ENCODE data around the gene NKAIN2. TPM values are rescaled to one million over a fixed set of nuclear protein-coding genes. Genes with fewer than 3 reads are reported as not detected.

The NKAIN2 gene
- total and polyA plus RNA-seq, 8 donors = 0.02 to 0.09 TPM; not detected in 6

DNA sequence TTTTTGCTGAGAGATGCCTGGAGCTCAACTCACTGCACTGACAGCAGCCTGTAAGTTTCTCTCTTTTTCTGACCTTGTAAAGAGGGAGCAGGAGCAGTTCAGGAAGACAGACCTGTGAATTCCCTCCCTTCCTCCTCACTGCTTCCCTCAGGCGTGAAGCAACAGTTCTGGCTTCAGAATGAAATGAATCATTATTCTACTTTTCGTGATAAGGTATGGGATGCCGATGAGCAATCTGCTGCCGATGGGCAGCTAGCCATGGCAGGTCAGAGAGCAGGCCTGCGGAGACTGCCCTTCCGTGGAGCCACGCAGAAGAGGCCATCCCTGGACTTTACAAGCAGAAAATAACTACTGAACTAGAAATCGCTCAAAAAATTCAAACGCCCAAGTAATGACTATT is 732.1 kb downstream of the NKAIN2 start:
- TF ChIP-seq, protein P1, sequence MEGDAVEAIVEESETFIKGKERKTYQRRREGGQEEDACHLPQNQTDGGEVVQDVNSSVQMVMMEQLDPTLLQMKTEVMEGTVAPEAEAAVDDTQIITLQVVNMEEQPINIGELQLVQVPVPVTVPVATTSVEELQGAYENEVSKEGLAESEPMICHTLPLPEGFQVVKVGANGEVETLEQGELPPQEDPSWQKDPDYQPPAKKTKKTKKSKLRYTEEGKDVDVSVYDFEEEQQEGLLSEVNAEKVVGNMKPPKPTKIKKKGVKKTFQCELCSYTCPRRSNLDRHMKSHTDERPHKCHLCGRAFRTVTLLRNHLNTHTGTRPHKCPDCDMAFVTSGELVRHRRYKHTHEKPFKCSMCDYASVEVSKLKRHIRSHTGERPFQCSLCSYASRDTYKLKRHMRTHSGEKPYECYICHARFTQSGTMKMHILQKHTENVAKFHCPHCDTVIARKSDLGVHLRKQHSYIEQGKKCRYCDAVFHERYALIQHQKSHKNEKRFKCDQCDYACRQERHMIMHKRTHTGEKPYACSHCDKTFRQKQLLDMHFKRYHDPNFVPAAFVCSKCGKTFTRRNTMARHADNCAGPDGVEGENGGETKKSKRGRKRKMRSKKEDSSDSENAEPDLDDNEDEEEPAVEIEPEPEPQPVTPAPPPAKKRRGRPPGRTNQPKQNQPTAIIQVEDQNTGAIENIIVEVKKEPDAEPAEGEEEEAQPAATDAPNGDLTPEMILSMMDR (IDR thresholded peaks at IDR 0.05) = no peak
- FAIRE-seq = no peak
- Histone ChIP-seq H3K27ac (no peak overlapping the region), H3K36me3 (no peaks in the 10 kb centered on the region), H3K4me3 (no peak overlapping the region), H3K4me1 (no peaks in the 10 kb centered on the region), H3K27me3 (no peaks in the 10 kb centered on the region), H3K9me3 (no peaks in the 10 kb centered on the region)
- no peak for ATAC-seq
- WGBS, 2 donors = 40 to 55% methylated on average over 9 of the region's 9 CpGs
- no peak for DNase-seq
- intact Hi-C loops (cut with DNase I) = no loop called here

GRCh38 chr6:124536157-124536841 is 732.6 kb downstream of the NKAIN2 start:
- TF ChIP-seq, protein P1 (IDR thresholded peaks at IDR 0.05) = no peak
- no peak for ATAC-seq

GRCh38 chr6:124536842-124537191 is 733.2 kb downstream of the NKAIN2 start:
- Histone ChIP-seq H3K27ac (no peak overlapping the region), H3K27me3 (peaks cover 0 to 6% (median 0%) of the 10 kb centered on the region in 4 donors), H3K9me3 (no peaks in the 10 kb centered on the region), H3K4me1 (no peaks in the 10 kb centered on the region), H3K36me3 (no peaks in the 10 kb centered on the region), H3K4me3 (no peak overlapping the region)
- TF ChIP-seq, protein P1 (IDR thresholded peaks at IDR 0.05) = no peak
- intact Hi-C loops (cut with DNase I) = no loop called here
- WGBS, 2 donors = 20 to 22% methylated on average over 3 of the region's 3 CpGs
- FAIRE-seq (no peak), ATAC-seq (no peak), DNase-seq (no peak)

More at GRCh38 chr6:124536157-124536841, 732.6 kb downstream of the NKAIN2 start:
- H3K9me3 ChIP-seq = no peaks in the 10 kb centered on the region
- intact Hi-C loops (cut with DNase I) = no loop called here
- H3K4me1 ChIP-seq = no peaks in the 10 kb centered on the region
- H3K27me3 ChIP-seq = peaks cover 0 to 3% (median 0%) of the 10 kb centered on the region in 4 donors
- DNase-seq (no peak), FAIRE-seq (no peak)
- no peak overlapping the region for H3K27ac ChIP-seq
- WGBS, 2 donors = 51 to 64% methylated on average over 5 of the region's 5 CpGs
- H3K36me3 ChIP-seq = no peaks in the 10 kb centered on the region
- H3K4me3 ChIP-seq = no peak overlapping the region

DNA sequence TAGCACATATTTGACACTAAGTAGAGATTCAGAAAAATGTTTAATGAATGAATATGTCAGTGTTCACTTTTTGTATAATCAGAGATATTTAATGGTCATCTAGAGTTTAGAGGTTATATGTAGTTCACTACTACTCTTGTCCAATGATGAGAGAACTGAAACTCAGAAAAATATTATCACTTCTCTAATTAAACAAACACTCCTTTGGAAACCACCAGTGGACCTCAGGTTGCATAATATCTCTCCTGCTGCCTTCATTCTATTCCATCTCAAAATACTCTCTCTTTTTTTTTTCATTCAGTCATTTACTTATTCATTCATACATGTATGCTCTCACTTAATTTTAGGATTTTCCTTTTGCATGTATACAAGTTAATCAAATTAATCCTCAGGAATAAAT is 735.4 kb downstream of the NKAIN2 start:
- ATAC-seq (no peak), DNase-seq (no peak), FAIRE-seq (no peak)
- Histone ChIP-seq H3K4me1 (no peaks in the 10 kb centered on the region), H3K9me3 (no peaks in the 10 kb centered on the region), H3K36me3 (no peaks in the 10 kb centered on the region), H3K27me3 (peaks cover 0 to 6% (median 0%) of the 10 kb centered on the region in 4 donors), H3K4me3 (no peak overlapping the region), H3K27ac (no peak overlapping the region)
- intact Hi-C loops (cut with DNase I) = no loop called here
- TF ChIP-seq, protein P1 (IDR thresholded peaks at IDR 0.05) = no peak

DNA sequence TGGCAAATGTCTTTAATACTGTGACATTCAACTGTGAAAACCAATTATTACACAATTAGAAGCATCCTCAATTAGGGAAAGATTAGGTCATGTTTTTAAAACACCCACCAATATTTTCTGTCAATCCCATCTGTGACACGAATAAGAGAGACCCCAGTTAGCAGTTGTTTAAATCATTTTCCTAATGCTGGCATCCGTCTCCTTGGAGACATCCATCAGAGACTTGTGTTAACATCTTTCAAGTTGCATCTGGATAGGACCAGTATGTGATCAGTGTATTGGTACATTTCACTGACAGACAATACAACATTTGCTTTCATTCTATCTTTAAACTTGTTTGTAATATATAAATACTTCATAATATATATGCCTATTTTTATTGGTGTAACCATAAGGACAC is 737.9 kb downstream of the NKAIN2 start:
- intact Hi-C loops (cut with DNase I) = no loop called here
- no peaks in the 10 kb centered on the region for H3K36me3 ChIP-seq
- H3K27ac ChIP-seq = no peak overlapping the region
- ATAC-seq (no peak), DNase-seq (no peak), FAIRE-seq (no peak)
- 46 to 66% methylated on average over 2 of the region's 2 CpGs for WGBS, 2 donors
- TF ChIP-seq, protein P1 (IDR thresholded peaks at IDR 0.05) = no peak
- H3K27me3 ChIP-seq = peaks cover 0 to 6% (median 0%) of the 10 kb centered on the region in 4 donors
- H3K9me3 ChIP-seq = no peaks in the 10 kb centered on the region
- H3K4me3 ChIP-seq = no peak overlapping the region
- no peaks in the 10 kb centered on the region for H3K4me1 ChIP-seq
